Lower leg skin (tissue), 3 donors: Measurements from ENCODE around the gene ANO2.

Experiments used
- CTCF ChIP-seq, 3 donors: fragments of 450-650 bp; IDR thresholded peaks; one replicate each; pipeline ENCODE4 v1.5.1; 2016; ENCODE audit warnings: antibody characterized with exemption in 3 of 3, mild to moderate bottlenecking in 3 of 3, moderate library complexity in 2 of 3
- POLR2A ChIP-seq, 2 donors: fragments of 450-650 bp; IDR thresholded peaks; one replicate each; pipeline ENCODE4 v1.6.1; 2016 to 2017; ENCODE audit warnings: antibody characterized with exemption in 2 of 2, mild to moderate bottlenecking in 1 of 2, moderate library complexity in 1 of 2

GRCh38 chr12:5715021-5715420, 230.0 kb downstream of the ANO2 start:
- TF ChIP-seq POLR2A (IDR thresholded peaks at IDR 0.05) (no peak), CTCF (IDR thresholded peaks at IDR 0.05) (no peak)
